GM19099 (cell line): ENCODE results near the gene CYTH2.

Experiments used
- POLR2A ChIP-seq: IDR thresholded peaks from 3 replicates; pipeline ENCODE4 v1.6.1; 2011; ENCODE audit warnings: low read depth; ENCODE audit not compliant: insufficient read length; ENCODE audit errors: extremely low read depth

CYTH2 gene

GRCh38 chr19:48448563-48448962 is 20.6 kb upstream of the CYTH2 start:
- TF ChIP-seq POLR2A, result no peak

GRCh38 chr19:48450441-48450840 is 18.7 kb upstream of the CYTH2 start:
- TF ChIP-seq POLR2A, result no peak

- no peak for TF ChIP-seq POLR2A
Measured at GRCh38 chr19:48450863-48451262, 18.3 kb upstream of the CYTH2 start.

- TF ChIP-seq POLR2A, result no peak
Measured at GRCh38 chr19:48451624-48452023, 17.5 kb upstream of the CYTH2 start.

- no peak for TF ChIP-seq POLR2A
Measured at GRCh38 chr19:48452289-48453190, 16.6 kb upstream of the CYTH2 start.

GRCh38 chr19:48454150-48454730 is 14.9 kb upstream of the CYTH2 start:
- no peak for TF ChIP-seq POLR2A

- TF ChIP-seq POLR2A, result no peak
Measured at GRCh38 chr19:48455171-48455907, 13.8 kb upstream of the CYTH2 start, which contains the start of gene KCNJ14. TSS of gene KCNJ14 (plus strand) at chr19:48455574. CDS start at chr19:48461725, 6,151 bp downstream.

- no peak for TF ChIP-seq POLR2A
Measured at GRCh38 chr19:48455908-48456562, 13.1 kb upstream of the CYTH2 start.

GRCh38 chr19:48456864-48457263 is 12.3 kb upstream of the CYTH2 start:
- no peak for TF ChIP-seq POLR2A

- TF ChIP-seq POLR2A, result no peak
Measured at GRCh38 chr19:48458016-48458415, 11.2 kb upstream of the CYTH2 start.

- no peak for TF ChIP-seq POLR2A
Measured at GRCh38 chr19:48461651-48461981, 7.6 kb upstream of the CYTH2 start.

GRCh38 chr19:48461982-48462655 is 7.0 kb upstream of the CYTH2 start:
- no peak for TF ChIP-seq POLR2A

GRCh38 chr19:48465215-48465614 is 4.0 kb upstream of the CYTH2 start:
- TF ChIP-seq POLR2A, result no peak

GRCh38 chr19:48466561-48467325 is 2.4 kb upstream of the CYTH2 start:
- no peak for TF ChIP-seq POLR2A
